GM18507 (cell line): ENCODE measurements around the gene AIG1.
"Not testable (repeated sequence)": the region's sequence is repeated elsewhere in the genome, so short reads cannot be mapped to it uniquely, and the experiment has no call there.

ENCODE experiments used
- DNase-seq: peaks from one replicate; pipeline ENCODE4 v3.0.0; 2011; ENCODE audit warnings: low read depth; ENCODE audit not compliant: insufficient read length; ENCODE audit errors: extremely low spot score
- FAIRE-seq: peaks from 2 replicates; lab custom pipeline; 2011; peaks lifted over from hg19 to GRCh38; lab: Jason Lieb, UNC

Gene AIG1

DNA sequence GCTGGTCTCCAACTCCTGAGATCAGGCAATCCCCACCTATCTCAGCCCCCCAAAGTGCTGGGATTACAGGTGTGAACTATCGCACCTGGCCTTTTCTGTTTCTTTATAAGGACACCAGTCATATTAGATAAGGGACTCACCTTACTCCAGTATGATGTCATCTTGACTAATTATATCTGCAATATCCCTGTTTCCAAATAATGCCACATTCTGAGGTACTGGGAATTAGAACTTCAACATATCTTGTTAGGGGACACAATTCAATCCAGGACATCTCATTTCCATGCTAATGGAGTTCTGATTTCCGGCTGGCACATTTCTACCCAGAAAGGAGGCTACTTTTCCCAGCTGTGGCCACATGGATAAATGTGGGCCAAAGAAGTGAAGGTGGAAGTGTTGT lies 6.4 kb upstream of the AIG1 start:
- FAIRE-seq (no peak), DNase-seq (no peak)

DNA sequence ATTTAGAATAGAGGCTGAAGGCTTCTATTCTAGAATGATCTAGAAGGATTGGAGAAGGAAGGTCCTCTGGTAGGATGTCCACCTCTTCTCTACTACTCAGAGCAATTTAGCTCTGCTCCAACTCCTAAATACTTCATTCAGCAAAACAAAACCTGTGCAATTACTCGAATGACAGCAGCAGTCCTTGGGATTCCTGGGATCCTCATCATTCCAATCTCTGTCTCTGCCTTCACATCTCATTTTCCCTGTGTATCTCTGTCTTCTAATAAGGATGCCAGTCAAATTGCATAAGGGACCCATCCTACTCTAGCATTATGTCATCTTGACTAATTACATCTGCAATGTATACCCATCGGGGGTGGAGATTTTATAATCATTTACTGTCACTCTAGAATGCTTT lies 5.5 kb upstream of the AIG1 start:
- no peak for FAIRE-seq
- DNase-seq: no peak

DNA sequence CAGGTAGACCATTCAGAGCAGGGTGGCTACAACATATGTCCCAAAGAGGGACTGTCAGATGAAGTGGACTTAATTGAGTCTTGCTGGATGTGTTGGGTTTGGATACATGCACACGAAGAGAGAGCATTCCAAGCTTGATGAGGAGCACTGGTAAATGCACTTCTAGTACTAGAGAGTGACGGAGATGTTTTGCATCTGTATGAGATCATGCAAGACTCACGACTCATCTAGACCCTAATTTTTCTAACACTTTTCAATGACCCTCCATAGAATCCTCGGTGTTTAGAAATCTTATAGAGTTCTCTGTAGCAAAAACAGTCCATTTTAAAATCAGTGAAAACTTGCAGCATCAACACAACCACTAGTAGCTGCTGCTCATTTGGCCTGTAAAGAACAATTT lies 4.8 kb upstream of the AIG1 start:
- DNase-seq (no peak), FAIRE-seq (no peak)

DNA sequence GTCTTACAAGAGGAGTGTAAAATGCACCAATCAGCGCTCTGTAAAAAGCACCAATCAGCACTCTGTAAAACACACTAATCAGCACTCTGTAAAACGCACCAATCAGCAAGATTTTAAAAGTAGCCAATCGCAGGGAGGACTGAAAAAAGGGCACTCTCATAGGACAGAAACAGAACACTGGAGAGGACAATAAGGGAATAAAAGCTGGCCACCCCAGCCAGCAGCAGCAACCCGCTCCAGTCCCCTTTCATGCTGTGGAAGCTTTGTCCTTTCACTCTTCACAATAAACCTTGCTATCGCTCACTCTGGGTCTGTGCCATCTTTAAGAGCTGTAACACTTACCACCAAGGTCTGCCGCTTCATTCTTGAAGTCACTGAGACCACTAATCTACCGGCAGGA lies 1.7 kb upstream of the AIG1 start:
- DNase-seq: no peak

DNA sequence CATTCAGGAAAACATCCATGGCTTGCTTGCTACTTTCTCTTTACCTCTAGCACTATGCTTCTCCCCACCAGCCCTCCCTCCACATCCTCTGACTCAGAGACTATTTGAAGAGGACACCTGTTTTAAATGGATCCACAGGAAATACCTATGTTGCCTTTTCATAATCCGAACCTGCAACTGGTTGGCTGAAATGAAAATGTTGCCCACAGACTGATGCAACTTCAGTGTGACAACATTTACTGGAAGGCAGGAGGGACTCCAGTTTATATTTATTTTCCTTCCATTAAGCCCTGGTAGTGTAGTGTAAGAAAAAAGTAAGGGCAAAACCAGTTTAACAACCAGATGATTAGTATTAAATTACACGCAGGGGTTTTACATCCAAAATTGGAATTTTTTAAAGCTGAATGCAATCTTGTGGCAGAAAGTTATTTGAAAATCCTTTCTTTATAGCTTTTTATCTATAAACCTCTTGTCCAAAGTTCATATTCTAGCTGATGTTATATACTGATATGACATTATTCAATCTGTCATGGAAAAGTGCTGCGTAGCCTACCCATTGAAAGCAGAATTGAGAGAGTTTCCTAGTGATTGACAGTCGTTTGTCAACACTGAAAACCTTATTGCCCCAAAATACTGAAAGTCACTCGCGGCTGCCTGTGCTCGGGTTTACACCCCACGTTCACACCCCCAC lies 881 bp upstream of the AIG1 start:
- DNase-seq: no peak
- peak; percentile 73 for FAIRE-seq

More for the DNA sequence above, 1.7 kb upstream of the AIG1 start:
- FAIRE-seq: no peak

DNA sequence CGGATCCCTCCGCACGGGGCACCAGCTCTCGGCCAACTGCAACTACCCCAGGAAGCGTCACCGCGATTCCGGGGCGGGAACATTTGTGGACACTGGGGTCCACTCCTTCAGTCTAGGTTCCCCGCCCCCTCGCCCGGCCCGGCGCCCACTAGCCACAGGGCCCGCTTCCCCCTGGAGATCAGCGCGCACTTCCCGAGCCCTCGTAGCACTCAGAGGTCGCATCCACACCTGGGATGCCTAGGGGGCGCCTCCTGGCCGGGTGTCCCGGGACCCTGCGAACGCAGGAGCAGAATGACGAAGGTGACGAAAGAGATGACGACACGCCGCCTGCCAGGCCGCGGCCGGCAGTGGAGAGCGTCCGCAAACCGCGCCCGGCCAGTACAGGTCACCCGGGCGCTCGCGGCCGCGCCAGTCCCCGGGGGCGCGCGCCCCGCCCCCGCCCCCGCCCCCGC lies 309 bp upstream of the AIG1 start:
- DNase-seq (peak; percentile 55), FAIRE-seq (peak; percentile 12)

DNA sequence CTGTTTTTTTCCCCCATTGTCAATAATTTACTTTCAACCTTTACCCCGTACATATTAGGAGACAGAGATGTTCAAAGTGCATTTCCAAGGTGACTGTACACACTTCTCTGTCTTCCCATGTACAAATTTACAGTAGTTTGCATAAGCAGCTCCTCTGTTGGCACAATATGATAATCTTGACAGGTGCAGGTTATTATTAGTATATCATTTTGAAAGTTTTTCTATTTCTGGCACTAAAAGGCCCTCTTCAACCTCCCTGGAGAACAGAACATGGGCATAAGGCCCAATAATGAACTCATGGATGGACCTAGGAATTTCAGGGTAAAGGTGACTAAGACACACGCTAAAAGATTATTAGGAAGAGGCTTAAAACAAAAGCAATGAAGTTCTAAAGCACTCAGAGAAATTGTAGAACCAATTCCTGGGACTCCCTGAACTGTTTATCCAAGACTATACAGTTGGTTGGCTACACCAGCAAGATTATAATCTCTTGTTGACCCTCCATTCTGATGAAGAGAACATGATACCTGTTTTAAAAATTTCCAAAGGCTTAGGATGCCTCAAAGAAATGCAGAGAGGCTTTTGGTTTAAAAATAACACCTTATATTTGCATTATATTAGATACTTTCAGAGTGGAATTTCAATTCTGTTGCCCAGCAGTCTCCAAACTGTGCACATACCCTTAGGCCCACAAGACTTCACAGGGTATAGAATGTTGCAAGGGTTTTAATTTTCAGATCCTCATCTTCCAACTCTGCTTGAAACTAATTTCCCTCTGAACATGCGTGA lies 1.1 kb downstream of the AIG1 start:
- FAIRE-seq (peak; percentile 78), DNase-seq (no peak)

DNA sequence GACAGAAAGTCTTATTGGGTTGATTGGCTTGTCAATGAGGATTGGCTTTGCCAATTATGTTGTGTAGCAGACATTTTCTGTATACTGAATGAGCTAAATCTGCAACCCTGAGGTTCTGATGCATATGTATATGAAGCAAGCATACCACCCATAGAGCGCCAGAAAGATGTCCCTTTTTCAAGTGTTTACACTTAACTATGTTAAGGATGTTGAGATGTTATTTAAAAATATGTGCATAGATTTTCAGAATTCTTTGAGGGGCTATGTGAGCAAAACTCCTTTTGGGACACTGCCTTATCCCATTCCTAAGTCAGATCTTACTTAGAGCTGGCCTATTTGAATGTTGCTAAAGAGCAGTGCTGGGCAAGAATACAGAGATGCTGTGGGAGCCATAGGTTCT lies 1.9 kb downstream of the AIG1 start:
- no peak for DNase-seq
- no peak for FAIRE-seq

DNA sequence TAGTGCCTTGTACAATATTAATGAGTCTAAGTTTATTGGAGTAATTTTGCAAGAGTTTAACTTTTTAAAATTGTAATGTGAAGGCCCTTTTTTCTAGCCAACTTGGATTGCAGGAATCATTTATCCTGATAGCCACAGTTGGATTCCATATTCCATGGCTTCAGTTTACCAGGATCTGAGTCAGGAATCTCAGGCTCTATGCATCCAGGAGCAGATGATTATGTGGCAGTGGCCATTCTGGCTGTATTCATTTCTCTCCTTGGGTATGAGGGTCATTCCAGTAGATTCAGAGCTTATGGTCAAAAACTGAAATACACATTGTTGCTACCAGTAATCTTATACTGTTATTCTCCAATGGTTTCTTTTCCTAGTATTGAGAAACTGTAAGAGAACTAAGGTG lies 2.9 kb downstream of the AIG1 start:
- FAIRE-seq (no peak), DNase-seq (no peak)

DNA sequence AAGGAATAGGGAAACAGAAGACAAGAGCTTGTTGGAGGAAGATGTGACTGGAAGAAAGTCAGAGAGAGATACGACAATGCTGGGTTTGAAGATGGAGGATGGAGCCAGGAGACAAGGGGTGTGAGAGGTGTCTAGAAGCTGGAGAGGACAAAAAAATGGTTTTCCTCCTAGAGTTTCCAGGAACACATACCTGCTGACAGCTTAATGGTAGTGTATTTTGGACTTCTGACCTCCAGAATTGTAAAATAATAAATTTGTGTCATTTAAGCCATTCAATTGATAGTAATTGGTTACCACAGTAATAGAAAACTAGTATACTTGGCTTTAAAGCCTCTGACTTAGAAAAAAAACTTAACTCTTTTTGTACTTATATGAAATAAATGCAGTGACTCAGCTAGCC lies 3.6 kb downstream of the AIG1 start:
- FAIRE-seq (no peak), DNase-seq (no peak)

DNA sequence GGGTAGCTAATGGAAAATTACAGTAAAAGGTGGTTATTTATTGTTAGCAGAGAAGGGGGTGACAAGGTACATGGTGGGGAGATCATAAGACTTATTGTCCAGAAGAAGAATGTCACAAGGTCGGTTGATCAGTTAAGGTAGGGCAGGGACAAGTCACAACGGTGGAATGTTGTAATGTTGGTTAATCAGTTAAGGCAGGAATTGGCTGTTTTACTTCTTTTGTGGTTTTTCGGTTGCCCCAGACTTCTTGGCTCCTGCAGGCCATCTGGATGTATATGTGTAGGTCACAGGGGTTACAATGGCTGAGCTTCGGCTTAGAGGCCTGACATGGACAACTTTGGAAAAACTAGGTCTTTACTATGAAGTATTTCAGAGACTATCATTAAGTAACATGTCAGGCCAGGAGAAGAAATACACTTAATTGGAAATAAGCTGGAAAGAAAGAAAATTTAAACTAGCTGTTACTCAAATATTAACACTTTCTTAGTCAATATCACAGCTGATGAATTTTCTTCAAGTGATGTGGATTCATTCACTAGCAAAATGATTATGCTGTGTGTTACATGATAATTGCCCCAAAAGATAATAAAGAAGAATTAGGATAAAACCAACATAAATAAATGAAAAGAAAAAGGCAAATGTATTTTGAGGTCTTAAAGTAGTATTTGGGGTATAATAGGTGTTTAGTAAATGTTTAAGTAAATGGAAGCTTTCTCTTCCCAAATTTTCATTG lies 4.4 kb downstream of the AIG1 start:
- no peak for DNase-seq
- FAIRE-seq: no peak

DNA sequence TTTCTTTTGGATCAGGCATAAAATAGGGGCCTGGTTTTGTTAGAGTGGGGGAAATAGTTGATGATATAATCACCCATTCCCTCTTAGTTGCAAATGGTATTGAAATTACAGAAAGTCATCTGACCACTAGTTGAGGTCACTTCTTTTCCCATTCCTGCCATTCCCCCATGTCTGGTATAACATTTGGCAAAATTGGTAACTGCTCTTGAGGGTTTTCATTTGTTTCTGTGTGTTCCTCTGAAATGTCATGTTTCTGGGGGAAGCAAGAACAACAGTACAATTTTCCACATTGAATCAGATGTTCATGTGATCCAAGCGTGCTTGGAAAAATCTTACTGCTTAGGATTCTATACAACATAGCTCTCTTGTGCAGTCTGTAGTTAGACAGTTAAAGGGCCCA lies 7.3 kb downstream of the AIG1 start:
- peak; percentile 15 for FAIRE-seq

DNA sequence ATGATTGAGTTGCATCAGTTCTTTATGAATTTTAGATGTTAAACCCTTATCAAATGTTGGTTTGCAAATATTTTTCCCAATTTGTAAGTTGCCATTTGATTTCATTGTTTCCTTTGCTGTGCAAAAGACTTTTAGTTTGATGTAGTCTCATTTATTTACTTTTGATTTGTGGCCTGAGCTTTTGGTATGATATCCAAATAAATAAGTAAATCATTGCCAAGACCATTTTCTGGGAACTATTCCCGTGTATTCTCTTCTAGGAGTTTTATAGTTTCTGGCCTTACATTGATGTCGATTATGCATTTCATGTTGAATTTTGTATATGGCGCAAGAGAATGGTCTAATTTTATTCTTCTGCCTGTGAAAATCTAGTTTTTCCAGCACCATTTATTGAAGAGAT lies 13.4 kb downstream of the AIG1 start:
- no peak for DNase-seq
- FAIRE-seq: no peak

More for the DNA sequence above, 7.3 kb downstream of the AIG1 start:
- no peak for DNase-seq

DNA sequence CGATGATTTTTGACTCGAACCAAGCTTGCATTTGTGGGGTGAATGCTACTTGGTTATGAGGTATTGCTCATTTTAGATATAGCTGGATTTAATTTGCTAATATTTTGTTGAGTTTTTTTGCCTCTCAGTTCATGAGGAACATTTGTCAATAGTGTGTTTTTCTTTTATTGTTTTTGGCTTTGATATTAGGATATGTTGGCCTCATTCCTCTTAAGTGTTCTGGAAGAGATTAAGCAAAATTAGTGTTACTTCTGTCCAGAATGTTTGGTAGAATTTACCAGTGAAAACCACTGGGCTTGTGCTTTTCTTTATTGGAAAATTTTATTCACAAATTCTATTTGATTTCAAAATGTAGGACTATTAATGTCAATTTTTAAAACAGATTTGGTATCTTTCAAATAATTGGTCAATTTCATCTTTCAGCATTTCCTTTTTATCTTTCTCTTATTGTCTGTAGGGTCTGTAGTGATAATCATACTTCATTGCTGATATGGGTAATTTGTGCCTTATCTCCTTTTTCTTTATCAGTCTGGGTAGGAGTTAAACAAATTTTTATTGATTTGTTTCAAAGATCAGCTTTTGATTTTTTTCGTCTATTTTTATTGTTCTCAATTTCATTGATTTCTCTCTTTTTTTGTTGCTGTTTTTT lies 14.1 kb downstream of the AIG1 start:
- no peak for DNase-seq
- no peak for FAIRE-seq

DNA sequence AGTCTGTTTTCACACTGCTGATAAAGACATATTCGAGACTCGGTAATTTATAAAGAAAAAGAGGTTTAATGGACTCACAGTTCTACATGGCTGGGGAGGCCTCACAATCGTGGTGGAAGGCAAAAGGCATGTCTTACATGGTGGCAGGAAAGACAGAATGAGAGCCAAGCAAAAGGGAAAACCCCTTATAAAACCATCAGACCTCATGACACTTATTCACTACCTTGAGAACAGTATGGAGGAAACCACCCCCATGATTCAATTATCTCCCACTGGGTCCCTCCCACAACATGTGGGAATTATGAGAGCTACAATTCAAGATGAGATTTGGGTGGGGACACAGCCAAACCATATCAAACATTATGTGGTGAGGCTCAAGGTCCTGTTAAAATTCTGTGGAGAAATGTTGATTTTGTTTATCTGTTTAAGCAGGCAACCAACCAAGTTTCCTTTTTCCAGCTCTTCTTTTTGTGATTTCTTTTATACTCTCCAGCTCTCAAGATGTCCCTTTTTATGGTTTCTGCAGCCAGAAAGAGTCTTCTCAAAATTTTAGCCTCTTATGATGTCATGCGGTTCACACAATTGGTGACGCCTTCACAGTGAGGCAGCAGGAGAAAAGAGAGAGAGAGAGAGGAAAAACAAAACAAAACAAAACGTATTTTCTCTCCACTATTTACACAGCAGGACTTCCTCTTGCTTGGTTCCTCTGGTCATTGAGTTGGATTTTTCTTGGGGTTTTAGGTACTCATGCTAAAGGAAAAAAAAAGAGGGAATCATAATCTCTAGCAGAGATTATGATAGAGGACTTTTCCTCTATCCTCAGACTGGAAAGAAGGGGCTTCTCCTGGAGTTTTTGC lies 18.0 kb downstream of the AIG1 start:
- FAIRE-seq (no peak), DNase-seq (no peak)

DNA sequence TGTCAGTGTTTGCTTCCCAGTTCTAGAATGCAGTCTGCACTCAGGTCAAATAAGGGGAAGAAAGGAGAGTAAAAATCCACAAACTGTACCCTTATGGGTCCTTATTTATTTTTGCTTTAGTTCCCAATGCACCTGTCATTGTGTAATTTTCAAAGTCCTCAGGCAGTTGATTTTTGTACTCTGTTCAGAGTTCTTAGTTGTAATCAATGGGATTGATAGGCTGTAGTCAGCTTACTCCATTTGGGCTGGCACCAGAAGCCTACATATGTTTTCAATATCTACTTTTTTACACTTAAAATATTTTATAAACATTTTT lies 18.6 kb downstream of the AIG1 start:
- DNase-seq (no peak), FAIRE-seq (no peak)

DNA sequence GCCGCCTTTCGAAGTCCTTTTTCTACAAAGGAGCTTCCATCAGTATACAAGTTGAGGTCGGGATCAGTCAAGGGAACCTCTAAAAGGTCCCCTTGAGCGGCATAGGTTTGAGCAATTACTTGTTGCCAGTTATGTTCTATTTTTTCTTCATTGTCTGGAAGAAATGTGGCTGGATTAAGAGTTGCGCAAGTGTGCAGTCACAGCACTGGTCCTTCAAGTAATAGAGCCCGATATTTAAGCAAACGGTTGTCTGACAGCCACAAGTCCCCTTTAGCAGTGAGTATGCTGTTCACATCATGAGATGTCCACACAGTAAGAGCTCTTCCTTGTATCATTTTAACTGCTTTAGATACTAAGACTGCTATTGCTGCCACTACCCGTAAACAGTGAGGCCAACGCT lies 21.6 kb downstream of the AIG1 start:
- not testable (repeated sequence) for DNase-seq, FAIRE-seq

DNA sequence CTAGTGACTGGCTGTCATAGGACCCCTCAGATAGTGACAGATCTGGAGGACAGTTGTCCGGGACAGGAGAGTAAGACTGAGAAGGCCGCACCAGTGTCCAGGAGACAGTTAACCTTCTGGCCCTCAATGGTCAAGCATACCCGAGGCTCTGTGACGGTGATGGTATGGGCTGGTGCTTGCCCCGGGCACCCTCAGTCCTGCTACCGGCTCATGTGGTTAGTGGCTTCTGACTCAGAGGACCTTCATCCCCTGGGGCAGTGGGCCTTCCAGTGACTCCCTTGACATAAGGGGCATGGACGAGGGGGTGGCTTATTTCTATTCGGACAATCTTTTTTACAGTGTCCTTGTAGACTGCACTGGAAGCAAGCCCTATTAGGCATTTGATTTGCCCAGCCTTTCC lies 23.3 kb downstream of the AIG1 start:
- FAIRE-seq, DNase-seq: not testable (repeated sequence)

DNA sequence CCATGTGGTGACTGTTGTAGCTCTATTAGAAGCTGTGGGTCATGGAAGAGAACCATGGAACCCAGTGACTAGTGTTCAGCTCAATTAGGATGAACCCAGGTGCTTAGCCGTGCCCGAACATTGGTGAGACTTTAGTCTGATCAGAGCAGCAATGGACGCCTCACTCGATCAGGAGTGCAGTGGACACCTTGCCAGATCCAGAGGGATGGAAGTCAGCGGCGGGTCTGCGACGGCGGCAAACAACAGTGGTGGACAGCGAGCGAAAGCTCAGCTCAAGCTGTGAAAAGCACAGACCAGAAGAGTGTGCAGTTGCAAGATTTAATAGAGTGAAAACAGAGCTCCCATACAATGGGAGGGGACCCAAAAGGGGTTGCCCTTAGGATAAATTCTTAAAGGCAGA lies 26.6 kb downstream of the AIG1 start:
- FAIRE-seq, DNase-seq: not testable (repeated sequence)
